Omental fat pad (tissue), 4 donors: ENCODE data around the gene TMEM119. TPM values are rescaled to one million over a fixed set of nuclear protein-coding genes. Genes with fewer than 3 reads are reported as not detected.
"Not testable (repeated sequence)": the region's sequence is repeated elsewhere in the genome, so short reads cannot be mapped to it uniquely, and the experiment has no call there.

Source experiments
- ATAC-seq: fragments of 150-250 bp; one replicate; pipeline ENCODE4 v1.9.1; 2016; ENCODE audit warnings: mild to moderate bottlenecking, moderate library complexity; ENCODE audit not compliant: low FRiP score
- DNase-seq: peaks from one replicate; pipeline ENCODE4 v3.0.0-alpha.2; 2019; ENCODE audit warnings: low spot score
- CTCF ChIP-seq, 3 donors: fragments of 450-650 bp; IDR thresholded peaks; one replicate each; pipeline ENCODE4 v1.5.1; 2016 to 2017; ENCODE audit warnings: antibody characterized with exemption in 3 of 3, mild to moderate bottlenecking in 3 of 3, moderate library complexity in 2 of 3
- total RNA-seq, 4 donors: library from RNA; depleted of rRNA; stranded (reverse); fragments of >200 nt; gene quantifications; one replicate each; pipeline ENCODE4 v1.1.0, GENCODE V29; 2016

Gene TMEM119
- total RNA-seq, 4 donors from 2014 or later = 3.1 to 28.8 (median 8.8) TPM

GRCh38 chr12:108561852-108562347 is 36.0 kb downstream of the TMEM119 start:
- no peak for TF ChIP-seq CTCF (IDR thresholded peaks at IDR 0.05)
- DNase-seq = no peak
- ATAC-seq = no peak

- no peak for TF ChIP-seq CTCF (IDR thresholded peaks at IDR 0.05)
- ATAC-seq = peak; percentile 43
- DNase-seq = peak; percentile 41
Measured at GRCh38 chr12:108560752-108561719, 36.8 kb downstream of the TMEM119 start, which contains the start of gene SART3. Gene SART3, minus strand, starts transcription at chr12:108561173. Its CDS starts 19 bp downstream, at chr12:108561154.

- TF ChIP-seq CTCF (IDR thresholded peaks at IDR 0.05) = no peak
- ATAC-seq = no peak
- DNase-seq = no peak
Measured at GRCh38 chr12:108560321-108560721, 37.6 kb downstream of the TMEM119 start.

GRCh38 chr12:108559748-108560147 is 38.1 kb downstream of the TMEM119 start:
- ATAC-seq = no peak
- TF ChIP-seq CTCF (IDR thresholded peaks at IDR 0.05) = no peak
- DNase-seq = no peak

- no peak for ATAC-seq
- TF ChIP-seq CTCF (IDR thresholded peaks at IDR 0.05) = no peak
- no peak for DNase-seq
Measured at GRCh38 chr12:108559007-108559655, 38.8 kb downstream of the TMEM119 start.

GRCh38 chr12:108555383-108555782 is 42.5 kb downstream of the TMEM119 start:
- not testable (repeated sequence) for DNase-seq, ATAC-seq

GRCh38 chr12:108553799-108554198 is 44.1 kb downstream of the TMEM119 start:
- DNase-seq = no peak
- no peak for TF ChIP-seq CTCF (IDR thresholded peaks at IDR 0.05)
- ATAC-seq = no peak
